Ishikawa (cell line): ENCODE results near the gene DENND4B.

Source experiments
- NFIC ChIP-seq: IDR thresholded peaks from 2 replicates; pipeline ENCODE4 v1.6.1; 2012
- RAD21 ChIP-seq: IDR thresholded peaks from 2 replicates; pipeline ENCODE4 v1.6.1; 2012; ENCODE audit warnings: low read depth
- TAF1 ChIP-seq: IDR thresholded peaks from 2 replicates; pipeline ENCODE4 v1.6.1; 2012; ENCODE audit warnings: low read depth, mild to moderate bottlenecking
- YY1 ChIP-seq: IDR thresholded peaks from 2 replicates; pipeline ENCODE4 v1.6.1; 2012; ENCODE audit warnings: low read depth
- TF ChIP-seq, protein P1 (sequence below): IDR thresholded peaks from 2 replicates; pipeline ENCODE4 v1.6.1; 2012; ENCODE audit warnings: low read depth, mild to moderate bottlenecking

DNA sequence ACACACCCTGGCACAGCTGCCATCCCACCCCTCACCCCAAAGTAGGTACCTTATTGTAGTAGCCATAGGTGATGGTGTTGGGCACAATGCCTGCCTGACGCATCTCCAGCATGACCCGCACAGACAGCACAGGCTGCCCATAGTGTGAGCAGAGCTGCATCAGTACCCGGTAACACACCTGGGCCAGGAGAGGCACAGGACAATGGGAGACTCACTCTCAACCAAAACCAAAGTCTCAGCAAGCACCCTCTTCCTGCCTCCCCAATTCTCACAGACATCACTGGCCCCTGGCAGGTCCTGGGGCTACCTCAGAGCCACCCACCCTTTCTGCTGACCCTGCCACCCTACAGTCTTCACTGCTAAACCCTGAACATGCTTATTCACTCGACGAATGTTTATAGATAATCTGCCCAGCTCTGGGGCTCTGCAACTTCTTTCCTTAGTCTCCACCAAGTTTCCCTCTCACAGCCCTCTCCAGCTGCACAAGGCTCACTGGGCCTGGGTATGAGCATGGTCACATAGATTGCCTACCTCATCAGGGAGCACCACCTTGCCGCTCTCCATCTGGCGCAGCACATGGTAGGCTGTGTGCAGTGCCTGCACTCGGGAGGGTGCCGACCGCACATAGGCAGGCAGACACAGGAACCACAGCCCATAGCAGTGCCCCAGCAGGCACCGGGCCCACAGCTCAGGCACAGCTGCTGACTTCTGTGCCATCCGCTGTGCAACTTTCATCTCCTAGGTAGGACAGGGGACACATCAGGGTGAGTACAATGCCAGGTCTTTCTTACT lies 10.3 kb downstream of the DENND4B start:
- TF ChIP-seq NFIC (no peak), YY1 (no peak), TAF1 (no peak), RAD21 (no peak)
- TF ChIP-seq, protein P1, sequence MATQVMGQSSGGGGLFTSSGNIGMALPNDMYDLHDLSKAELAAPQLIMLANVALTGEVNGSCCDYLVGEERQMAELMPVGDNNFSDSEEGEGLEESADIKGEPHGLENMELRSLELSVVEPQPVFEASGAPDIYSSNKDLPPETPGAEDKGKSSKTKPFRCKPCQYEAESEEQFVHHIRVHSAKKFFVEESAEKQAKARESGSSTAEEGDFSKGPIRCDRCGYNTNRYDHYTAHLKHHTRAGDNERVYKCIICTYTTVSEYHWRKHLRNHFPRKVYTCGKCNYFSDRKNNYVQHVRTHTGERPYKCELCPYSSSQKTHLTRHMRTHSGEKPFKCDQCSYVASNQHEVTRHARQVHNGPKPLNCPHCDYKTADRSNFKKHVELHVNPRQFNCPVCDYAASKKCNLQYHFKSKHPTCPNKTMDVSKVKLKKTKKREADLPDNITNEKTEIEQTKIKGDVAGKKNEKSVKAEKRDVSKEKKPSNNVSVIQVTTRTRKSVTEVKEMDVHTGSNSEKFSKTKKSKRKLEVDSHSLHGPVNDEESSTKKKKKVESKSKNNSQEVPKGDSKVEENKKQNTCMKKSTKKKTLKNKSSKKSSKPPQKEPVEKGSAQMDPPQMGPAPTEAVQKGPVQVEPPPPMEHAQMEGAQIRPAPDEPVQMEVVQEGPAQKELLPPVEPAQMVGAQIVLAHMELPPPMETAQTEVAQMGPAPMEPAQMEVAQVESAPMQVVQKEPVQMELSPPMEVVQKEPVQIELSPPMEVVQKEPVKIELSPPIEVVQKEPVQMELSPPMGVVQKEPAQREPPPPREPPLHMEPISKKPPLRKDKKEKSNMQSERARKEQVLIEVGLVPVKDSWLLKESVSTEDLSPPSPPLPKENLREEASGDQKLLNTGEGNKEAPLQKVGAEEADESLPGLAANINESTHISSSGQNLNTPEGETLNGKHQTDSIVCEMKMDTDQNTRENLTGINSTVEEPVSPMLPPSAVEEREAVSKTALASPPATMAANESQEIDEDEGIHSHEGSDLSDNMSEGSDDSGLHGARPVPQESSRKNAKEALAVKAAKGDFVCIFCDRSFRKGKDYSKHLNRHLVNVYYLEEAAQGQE: no peak
